ENCODE measurements around the gene STK32C.

Gene STK32C

DNA sequence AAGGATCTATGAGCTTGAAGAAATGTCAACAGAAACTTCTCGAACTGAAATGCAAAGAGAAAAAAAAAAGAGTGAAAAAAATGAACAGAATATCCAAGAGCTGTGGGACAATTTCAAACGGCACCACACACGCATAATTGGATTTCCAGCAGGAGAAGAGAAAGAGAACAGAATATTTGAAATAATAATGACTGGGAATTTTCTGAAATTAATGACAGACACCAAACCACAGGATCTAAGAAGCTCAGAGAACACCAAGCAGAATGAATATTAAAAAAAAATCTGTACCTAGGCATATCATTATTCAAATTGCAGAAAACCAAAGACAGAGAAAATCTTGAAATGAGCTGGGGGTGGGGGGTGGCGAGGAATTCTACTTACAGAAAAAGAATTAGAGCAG lies 93.8 kb downstream of the STK32C start:
- Histone ChIP-seq H3K9me3 (ENCODE audit: low read depth, low read length) (no peaks in the 10 kb centered on the region), H3K9ac (ENCODE audit: insufficient read length) (no peak overlapping the region), H3K27ac (no peak overlapping the region), H3K4me3 (no peak overlapping the region), H3K36me3 (ENCODE audit: insufficient read depth, low read length) (no peaks in the 10 kb centered on the region)
- TF ChIP-seq EZH2 (IDR thresholded peaks at IDR 0.05) (no peak), POLR2AphosphoS5 (IDR thresholded peaks at IDR 0.05; ENCODE audit: borderline replicate concordance, low read depth, low read length) (no peak), FOXP2 (optimal IDR thresholded peaks at IDR 0.05; ENCODE audit: control extremely low read depth, extremely low read length, insufficient read depth) (no peak)
- DNase-seq (ENCODE audit: low read depth, low spot score) = no peak

DNA sequence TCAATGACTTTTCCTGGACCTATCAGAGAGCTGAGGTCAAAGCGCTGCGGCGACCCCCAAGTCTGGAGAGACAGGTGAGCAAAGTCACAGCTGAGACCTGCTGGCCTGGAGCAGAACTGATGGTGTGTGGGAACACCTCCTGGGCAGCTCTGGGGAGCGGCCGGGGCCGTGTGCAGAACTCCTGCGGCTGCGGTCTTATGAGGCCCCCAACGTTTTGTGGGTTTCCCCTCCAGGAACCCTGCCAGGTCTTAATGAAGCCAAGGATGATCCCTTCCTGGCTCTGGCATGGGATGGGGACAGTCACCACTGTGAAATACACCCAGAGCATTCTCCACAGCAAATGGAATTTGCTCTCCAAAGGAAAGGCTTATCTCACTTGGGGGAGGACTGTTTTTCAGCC lies 94.9 kb downstream of the STK32C start:
- TF ChIP-seq FOXP2 (optimal IDR thresholded peaks at IDR 0.05; ENCODE audit: control extremely low read depth, extremely low read length, insufficient read depth) = no peak
- TF ChIP-seq POLR2AphosphoS5 (IDR thresholded peaks at IDR 0.05; ENCODE audit: borderline replicate concordance, low read depth, low read length) = no peak
- no peak for TF ChIP-seq EZH2 (IDR thresholded peaks at IDR 0.05)
- no peak overlapping the region for H3K27ac ChIP-seq
- H3K4me3 ChIP-seq = no peak overlapping the region
- H3K9ac ChIP-seq (ENCODE audit: insufficient read length) = no peak overlapping the region
- DNase-seq (ENCODE audit: low read depth, low spot score) = no peak
- no peaks in the 10 kb centered on the region for H3K9me3 ChIP-seq (ENCODE audit: low read depth, low read length)
- H3K36me3 ChIP-seq (ENCODE audit: insufficient read depth, low read length) = no peaks in the 10 kb centered on the region

DNA sequence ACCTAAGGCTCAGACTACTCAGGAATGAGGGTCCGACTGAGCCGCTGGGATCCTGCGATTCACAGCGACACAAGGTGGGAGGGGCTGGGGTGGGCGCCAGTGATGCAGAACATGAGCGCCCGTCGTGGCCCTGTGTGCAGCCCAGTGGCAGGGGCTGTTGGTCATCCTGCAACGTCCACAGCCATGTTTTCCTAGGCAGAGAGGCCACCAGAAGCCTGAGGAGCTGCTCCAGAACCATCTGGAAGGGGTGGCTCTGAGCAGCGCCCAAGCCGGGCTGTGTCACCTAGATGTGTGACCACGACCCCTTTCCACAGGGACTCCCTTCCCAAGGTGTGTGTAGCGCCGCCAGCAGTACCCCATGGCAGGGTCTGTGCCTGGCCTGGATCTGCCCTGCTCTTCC lies 96.5 kb downstream of the STK32C start:
- Histone ChIP-seq H3K4me3 (no peak overlapping the region), H3K27ac (no peak overlapping the region), H3K36me3 (ENCODE audit: insufficient read depth, low read length) (no peaks in the 10 kb centered on the region), H3K9ac (ENCODE audit: insufficient read length) (no peak overlapping the region), H3K9me3 (ENCODE audit: low read depth, low read length) (no peaks in the 10 kb centered on the region)
- DNase-seq (ENCODE audit: low read depth, low spot score) = no peak
- TF ChIP-seq POLR2AphosphoS5 (IDR thresholded peaks at IDR 0.05; ENCODE audit: borderline replicate concordance, low read depth, low read length) (no peak), EZH2 (IDR thresholded peaks at IDR 0.05) (no peak), FOXP2 (optimal IDR thresholded peaks at IDR 0.05; ENCODE audit: control extremely low read depth, extremely low read length, insufficient read depth) (no peak)

DNA sequence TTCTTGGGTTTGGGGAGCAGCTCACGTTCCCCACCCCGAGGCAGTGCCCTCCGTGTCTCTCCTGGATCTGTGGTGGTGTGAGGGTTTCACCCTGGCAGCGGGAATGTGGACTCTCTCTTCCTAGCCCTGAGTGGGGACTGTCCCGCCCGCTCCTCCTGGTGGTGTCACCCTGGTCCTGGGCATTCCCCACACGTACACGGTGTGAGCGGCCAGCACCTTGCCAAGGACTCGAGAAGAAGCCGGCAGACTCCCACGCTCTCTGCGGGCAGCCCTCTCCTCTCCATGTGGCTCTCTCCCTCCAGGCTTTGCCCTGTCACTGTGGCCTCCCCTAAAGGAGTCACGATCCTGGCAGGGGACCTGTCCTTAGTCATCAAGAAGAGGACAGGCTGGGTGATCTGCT lies 97.0 kb downstream of the STK32C start:
- no peak overlapping the region for H3K9ac ChIP-seq (ENCODE audit: insufficient read length)
- no peak for TF ChIP-seq POLR2AphosphoS5 (IDR thresholded peaks at IDR 0.05; ENCODE audit: borderline replicate concordance, low read depth, low read length)
- TF ChIP-seq FOXP2 (optimal IDR thresholded peaks at IDR 0.05; ENCODE audit: control extremely low read depth, extremely low read length, insufficient read depth) = no peak

DNA sequence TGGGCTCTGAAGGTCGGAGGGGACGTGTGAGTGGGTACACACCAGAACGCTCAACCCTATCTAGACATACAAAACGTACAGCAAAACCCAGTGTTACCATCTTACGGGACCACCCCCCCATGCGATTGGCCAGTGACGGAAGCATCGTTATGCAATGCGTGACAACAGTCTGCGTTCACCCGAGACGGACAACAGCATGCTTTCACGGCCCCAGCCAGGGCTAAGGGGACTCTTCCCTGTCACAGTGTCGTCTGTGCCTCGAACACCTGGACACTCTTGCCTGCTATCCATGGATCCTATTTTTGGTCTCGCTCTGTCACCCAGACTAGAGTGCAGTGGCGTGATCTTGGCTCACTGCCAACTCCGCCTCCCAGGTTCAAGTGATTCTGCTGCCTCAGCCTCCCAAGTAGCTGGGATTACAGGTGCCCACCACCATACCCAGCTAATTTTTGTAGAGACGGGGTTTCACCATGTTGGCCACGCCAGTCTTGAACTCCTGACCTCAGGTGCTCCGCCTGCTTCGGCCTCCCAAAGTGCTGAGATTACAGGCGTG lies 97.7 kb downstream of the STK32C start:
- Histone ChIP-seq H3K4me3 (no peak overlapping the region), H3K36me3 (ENCODE audit: insufficient read depth, low read length) (no peaks in the 10 kb centered on the region), H3K9ac (ENCODE audit: insufficient read length) (no peak overlapping the region), H3K27ac (no peak overlapping the region), H3K9me3 (ENCODE audit: low read depth, low read length) (no peaks in the 10 kb centered on the region)
- TF ChIP-seq EZH2 (IDR thresholded peaks at IDR 0.05) = no peak
- no peak for DNase-seq (ENCODE audit: low read depth, low spot score)

More for the DNA sequence above, 97.0 kb downstream of the STK32C start:
- DNase-seq (ENCODE audit: low read depth, low spot score) = no peak
- H3K9me3 ChIP-seq (ENCODE audit: low read depth, low read length) = no peaks in the 10 kb centered on the region
- no peak overlapping the region for H3K27ac ChIP-seq
- no peaks in the 10 kb centered on the region for H3K36me3 ChIP-seq (ENCODE audit: insufficient read depth, low read length)
- H3K4me3 ChIP-seq = no peak overlapping the region

DNA sequence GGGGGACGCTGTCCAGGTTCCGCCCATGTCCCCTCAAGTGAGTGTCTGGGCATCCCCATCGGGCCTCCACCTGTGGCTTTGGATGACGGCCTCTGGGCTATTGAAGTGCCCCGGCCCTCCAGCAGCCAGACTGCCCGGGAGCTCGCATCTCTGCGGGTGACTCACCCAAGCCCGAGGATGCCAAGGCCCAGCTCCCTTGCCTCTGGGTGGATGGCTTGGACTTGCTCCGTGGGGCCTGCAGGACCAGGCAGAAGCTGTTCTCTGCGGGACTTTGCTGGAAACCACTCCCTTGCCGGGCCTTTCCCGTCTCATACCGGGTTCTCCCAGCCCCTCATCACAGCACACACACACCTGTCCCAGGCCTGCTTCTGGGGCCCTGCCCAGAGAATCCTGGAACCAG lies 98.6 kb downstream of the STK32C start:
- Histone ChIP-seq H3K9ac (ENCODE audit: insufficient read length) (no peak overlapping the region), H3K27ac (no peak overlapping the region), H3K36me3 (ENCODE audit: insufficient read depth, low read length) (no peaks in the 10 kb centered on the region), H3K4me3 (no peak overlapping the region), H3K9me3 (ENCODE audit: low read depth, low read length) (no peaks in the 10 kb centered on the region)
- TF ChIP-seq FOXP2 (optimal IDR thresholded peaks at IDR 0.05; ENCODE audit: control extremely low read depth, extremely low read length, insufficient read depth) = no peak
- TF ChIP-seq POLR2AphosphoS5 (IDR thresholded peaks at IDR 0.05; ENCODE audit: borderline replicate concordance, low read depth, low read length) = no peak
- no peak for TF ChIP-seq EZH2 (IDR thresholded peaks at IDR 0.05)
- no peak for DNase-seq (ENCODE audit: low read depth, low spot score)

DNA sequence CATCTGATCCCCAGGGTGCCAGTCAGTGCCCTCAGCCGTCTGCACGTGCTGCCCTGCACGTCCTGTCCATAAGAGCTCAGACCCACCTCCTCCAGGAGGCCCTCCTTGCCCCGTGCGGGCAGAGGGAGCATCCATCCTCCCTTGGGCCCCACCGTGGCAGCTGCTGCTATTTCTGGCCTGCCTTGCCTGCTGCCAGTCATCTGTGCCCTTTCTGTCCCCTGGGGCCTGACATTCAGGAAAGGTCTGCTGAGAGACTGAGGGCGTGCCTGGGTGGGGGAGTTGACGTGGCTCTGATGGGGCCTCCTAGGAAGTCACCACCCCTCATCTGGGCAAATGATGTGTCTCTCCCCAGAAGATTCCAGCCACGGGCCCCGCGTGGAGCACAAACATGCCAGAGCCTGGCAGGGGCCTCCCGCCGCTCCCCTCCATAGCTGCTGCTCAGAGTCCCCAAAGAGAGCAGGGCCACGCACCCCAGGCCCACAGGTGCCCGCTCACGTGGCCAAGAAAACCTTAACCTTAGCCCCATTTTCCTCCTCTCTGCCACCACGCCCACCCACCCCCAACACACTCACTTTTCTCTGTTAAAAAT lies 99.2 kb downstream of the STK32C start:
- Histone ChIP-seq H3K4me3 (no peak overlapping the region), H3K9ac (ENCODE audit: insufficient read length) (no peak overlapping the region), H3K9me3 (ENCODE audit: low read depth, low read length) (no peaks in the 10 kb centered on the region), H3K36me3 (ENCODE audit: insufficient read depth, low read length) (no peaks in the 10 kb centered on the region), H3K27ac (no peak overlapping the region)
- DNase-seq (ENCODE audit: low read depth, low spot score) = no peak
- no peak for TF ChIP-seq EZH2 (IDR thresholded peaks at IDR 0.05)
- TF ChIP-seq POLR2AphosphoS5 (IDR thresholded peaks at IDR 0.05; ENCODE audit: borderline replicate concordance, low read depth, low read length) = no peak
- no peak for TF ChIP-seq FOXP2 (optimal IDR thresholded peaks at IDR 0.05; ENCODE audit: control extremely low read depth, extremely low read length, insufficient read depth)

DNA sequence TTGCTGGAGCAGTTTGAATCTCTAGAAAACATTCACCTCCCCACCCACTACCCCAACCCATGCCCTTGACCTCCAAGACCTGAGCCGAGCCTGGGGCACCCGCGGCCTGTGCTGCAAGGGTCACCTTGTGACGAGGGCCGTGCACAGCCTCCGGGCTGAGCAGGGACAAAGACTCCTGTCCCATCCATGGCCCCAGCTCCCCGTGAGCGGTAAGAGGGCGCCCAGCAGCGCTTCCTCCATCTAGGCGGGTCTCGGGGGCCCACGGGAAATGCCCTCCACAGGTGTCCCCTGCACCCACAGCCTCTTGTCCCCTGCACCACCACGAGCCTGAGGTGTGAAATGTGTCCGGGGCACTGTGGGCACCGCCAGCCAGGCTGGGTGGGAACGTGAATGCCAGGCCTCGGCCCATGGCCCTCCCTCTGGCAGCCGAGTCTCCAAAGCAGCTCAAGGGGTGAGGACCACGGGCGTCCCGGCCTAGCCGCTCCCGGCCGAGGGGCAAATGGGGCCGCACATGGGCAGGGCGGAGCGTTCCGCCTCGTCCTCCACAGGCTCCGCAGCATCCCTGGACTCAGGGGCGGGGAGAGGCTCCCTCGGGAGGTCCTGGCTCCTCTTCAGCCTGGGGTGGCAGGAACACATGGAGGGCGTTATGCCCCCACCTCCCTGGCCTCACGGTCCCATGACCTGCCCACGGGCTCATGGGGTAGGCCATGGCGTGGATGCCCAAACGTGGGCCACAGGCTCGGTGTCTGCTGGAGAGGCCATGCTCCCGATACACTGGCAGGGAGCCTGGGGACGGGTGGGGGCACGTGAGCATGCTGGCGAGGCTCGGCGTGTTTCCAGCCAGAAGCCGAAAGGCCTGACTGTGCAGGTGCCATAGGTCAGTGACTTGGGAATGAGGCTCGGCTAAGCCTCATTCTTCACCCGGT lies 100.0 kb downstream of the STK32C start:
- no peak overlapping the region for H3K9ac ChIP-seq (ENCODE audit: insufficient read length)
- H3K4me3 ChIP-seq = no peak overlapping the region
- TF ChIP-seq POLR2AphosphoS5 (IDR thresholded peaks at IDR 0.05; ENCODE audit: borderline replicate concordance, low read depth, low read length) (no peak), FOXP2 (optimal IDR thresholded peaks at IDR 0.05; ENCODE audit: control extremely low read depth, extremely low read length, insufficient read depth) (no peak), EZH2 (IDR thresholded peaks at IDR 0.05) (no peak)
- H3K27ac ChIP-seq = no peak overlapping the region
- no peak for DNase-seq (ENCODE audit: low read depth, low spot score)
- no peaks in the 10 kb centered on the region for H3K9me3 ChIP-seq (ENCODE audit: low read depth, low read length)
- no peaks in the 10 kb centered on the region for H3K36me3 ChIP-seq (ENCODE audit: insufficient read depth, low read length)

Data from SK-N-MC (cell line).